Esophagus (tissue), 2 donors: ENCODE data around the gene HEBP1. TPM values are rescaled to one million over a fixed set of nuclear protein-coding genes. Genes with fewer than 3 reads are reported as not detected.

Experiments used
- H3K27ac ChIP-seq, 2 donors: one replicate each; pipeline ENCODE4 v1.5.1; 2013; ENCODE audit warnings: low read depth in 2 of 2, mild to moderate bottlenecking in 2 of 2, inconsistent platforms in 1 of 2, low read length in 1 of 2, moderate library complexity in 1 of 2
- H3K27me3 ChIP-seq, 2 donors: one replicate each; pipeline ENCODE4 v1.6.1; 2013; ENCODE audit warnings: low read length in 2 of 2, control low read depth in 1 of 2, mild to moderate bottlenecking in 1 of 2; ENCODE audit not compliant: insufficient read depth in 2 of 2, control insufficient read depth in 1 of 2
- H3K36me3 ChIP-seq, 2 donors: one replicate each; pipeline ENCODE4 v1.6.1; 2013; ENCODE audit warnings: low read length in 1 of 2; ENCODE audit not compliant: control insufficient read depth in 2 of 2, insufficient read depth in 2 of 2
- H3K4me1 ChIP-seq, 2 donors: one replicate each; pipeline ENCODE4 v1.6.1; 2013; ENCODE audit warnings: low read length in 1 of 2; ENCODE audit not compliant: control insufficient read depth in 2 of 2, insufficient read depth in 2 of 2
- H3K4me3 ChIP-seq, 2 donors: one replicate each; pipeline ENCODE4 v1.5.1; 2013; ENCODE audit warnings: low read length in 2 of 2, mild to moderate bottlenecking in 2 of 2, low read depth in 1 of 2, moderate library complexity in 1 of 2
- H3K9me3 ChIP-seq, 2 donors: one replicate each; pipeline ENCODE4 v1.6.1; 2013; ENCODE audit warnings: mild to moderate bottlenecking in 2 of 2, low read depth in 1 of 2, low read length in 1 of 2, moderate library complexity in 1 of 2; ENCODE audit not compliant: control insufficient read depth in 2 of 2, insufficient read depth in 1 of 2
- WGBS, 2 donors: extraction: QIAGEN DNeasy Blood & Tissue Kit; methylation state at CpG; one replicate each; pipeline ENCODE4 v1.1.7; 2013; 5-methylcytosine and 5-hydroxymethylcytosine counted together
- polyA plus RNA-seq, 2 donors: library from polyadenylated mRNA; stranded (reverse); fragments of 200-250 nt; gene quantifications; one replicate each; pipeline ENCODE4 v1.2.3, GENCODE V29; 2013
- donor health status: healthy with polysubstance abuse.
- donor health status: Bipolar disorder and iron deficiency.

HEBP1 gene
- polyA plus RNA-seq = 10 to 100 TPM; 28.6 to 39.1 TPM

- 0 to 1% methylated on average over 49 to 69 of the region's 69 CpGs for WGBS, 2 donors
- Histone ChIP-seq H3K4me1 (peaks cover 0 to 8% of the 10 kb centered on the region in 2 donors), H3K27ac (peak within 1 kb of the TSS; percentile 91 to 96), H3K4me3 (peak within 1 kb of the TSS; percentile 79 to 90), H3K9me3 (no peaks in the 10 kb centered on the region), H3K36me3 (no peaks in the 10 kb centered on the region), H3K27me3 (no peaks in the 10 kb centered on the region)
Measured at GRCh38 chr12:12999959-13000615, at the start of gene HEBP1. TSS of gene HEBP1 (minus strand) at chr12:13000265. CDS start at chr12:13000114, 151 bp downstream.

GRCh38 chr12:13049816-13050215 is 49.8 kb upstream of the HEBP1 start:
- no peak overlapping the region for H3K27ac ChIP-seq
- H3K4me3 ChIP-seq = no peak overlapping the region
- H3K36me3 ChIP-seq = no peaks in the 10 kb centered on the region
- no peaks in the 10 kb centered on the region for H3K9me3 ChIP-seq
- no peaks in the 10 kb centered on the region for H3K4me1 ChIP-seq
- H3K27me3 ChIP-seq = no peaks in the 10 kb centered on the region
- 61 to 65% methylated on average over 3 of the region's 3 CpGs for WGBS, 2 donors

- Histone ChIP-seq H3K27me3 (no peaks in the 10 kb centered on the region), H3K36me3 (no peaks in the 10 kb centered on the region), H3K4me1 (no peaks in the 10 kb centered on the region), H3K4me3 (no peak overlapping the region), H3K27ac (no peak overlapping the region), H3K9me3 (no peaks in the 10 kb centered on the region)
- 50 to 78% methylated on average over 1 of the region's 1 CpG for WGBS, 2 donors
Measured at GRCh38 chr12:13046964-13047363, 46.9 kb upstream of the HEBP1 start.

GRCh38 chr12:13045816-13046215 is 45.8 kb upstream of the HEBP1 start:
- Histone ChIP-seq H3K36me3 (no peaks in the 10 kb centered on the region), H3K4me3 (no peak overlapping the region), H3K27me3 (no peaks in the 10 kb centered on the region), H3K4me1 (no peaks in the 10 kb centered on the region), H3K9me3 (no peaks in the 10 kb centered on the region), H3K27ac (no peak overlapping the region)
- 83 to 94% methylated on average over 8 of the region's 8 CpGs for WGBS, 2 donors

- H3K27ac ChIP-seq = no peak overlapping the region
- 7% methylated on average over 5 of the region's 5 CpGs for WGBS, 2 donors
- no peaks in the 10 kb centered on the region for H3K9me3 ChIP-seq
- H3K27me3 ChIP-seq = no peaks in the 10 kb centered on the region
- no peaks in the 10 kb centered on the region for H3K36me3 ChIP-seq
- H3K4me3 ChIP-seq = peak overlapping the region; percentile 93 to 100
- H3K4me1 ChIP-seq = no peaks in the 10 kb centered on the region
Measured at GRCh38 chr12:13044906-13045299, 44.8 kb upstream of the HEBP1 start.

GRCh38 chr12:13044002-13044905 is 44.2 kb upstream of the HEBP1 start, which contains the start of gene FAM234B:
TSS of gene FAM234B (plus strand) at chr12:13044381. CDS start at chr12:13044404, 23 bp downstream.
- Histone ChIP-seq H3K36me3 (no peaks in the 10 kb centered on the region), H3K4me3 (peak within 1 kb of the TSS; percentile 93 to 100), H3K4me1 (no peaks in the 10 kb centered on the region), H3K9me3 (no peaks in the 10 kb centered on the region), H3K27me3 (no peaks in the 10 kb centered on the region), H3K27ac (peak within 1 kb of the TSS in 1 of 2 donors; percentile 56)
- 1 to 2% methylated on average over 73 to 74 of the region's 74 CpGs for WGBS, 2 donors

- 85 to 87% methylated on average over 4 of the region's 4 CpGs for WGBS, 2 donors
- no peak overlapping the region for H3K27ac ChIP-seq
- H3K9me3 ChIP-seq = no peaks in the 10 kb centered on the region
- no peaks in the 10 kb centered on the region for H3K4me1 ChIP-seq
- H3K36me3 ChIP-seq = no peaks in the 10 kb centered on the region
- H3K4me3 ChIP-seq = no peak overlapping the region
- H3K27me3 ChIP-seq = no peaks in the 10 kb centered on the region
Measured at GRCh38 chr12:13042666-13043230, 42.7 kb upstream of the HEBP1 start.

- Histone ChIP-seq H3K4me1 (no peaks in the 10 kb centered on the region), H3K4me3 (no peak overlapping the region), H3K27me3 (no peaks in the 10 kb centered on the region), H3K9me3 (no peaks in the 10 kb centered on the region), H3K27ac (no peak overlapping the region), H3K36me3 (no peaks in the 10 kb centered on the region)
- 89 to 96% methylated on average over 2 of the region's 2 CpGs for WGBS, 2 donors
Measured at GRCh38 chr12:13041224-13041623, 41.2 kb upstream of the HEBP1 start.

- H3K27ac ChIP-seq = no peak overlapping the region
- whole genome bisulfite sequencing, 2 donors = 64 to 65% methylated on average over 5 of the region's 5 CpGs
- no peak overlapping the region for H3K4me3 ChIP-seq
- H3K36me3 ChIP-seq = no peaks in the 10 kb centered on the region
- no peaks in the 10 kb centered on the region for H3K27me3 ChIP-seq
- no peaks in the 10 kb centered on the region for H3K4me1 ChIP-seq
- no peaks in the 10 kb centered on the region for H3K9me3 ChIP-seq
Measured at GRCh38 chr12:13039328-13039956, 39.4 kb upstream of the HEBP1 start.
